K562 (cell line): ENCODE data around the gene C1orf74. TPM values are rescaled to one million over a fixed set of nuclear protein-coding genes. Genes with fewer than 3 reads are reported as not detected.

Source experiments
- ATAC-seq: fragments of 200-7000 bp; cut with Tn5 transposase; 3 replicates; pipeline ENCODE4 v1.9.1; 2020; ENCODE audit warnings: moderate library complexity
- BruUV-seq: library from RNA; stranded (reverse); fragments of 400-500 nt; replicated peaks from 2 replicates; lab custom pipeline; 2021; lab: Mats Ljungman, UMichigan
- CTCF ChIA-PET: fragments of 300-600 bp; formaldehyde crosslinking; extraction: SDS; loops from one replicate; lab custom pipeline; 2021; ENCODE audit warnings: low intra/inter-chr PET ratio; lab: Yijun Ruan, JAX
- POLR2A ChIA-PET: fragments of 300-600, 350-650 bp; sonication (Branson Sonifier 250); formaldehyde crosslinking; extraction: SDS; loops from one replicate; lab custom pipeline; 2021; ENCODE audit warnings: antibody characterized with exemption, inconsistent platforms; lab: Yijun Ruan, JAX
- DNase-seq, 4 experiments: peaks; one replicate each; pipeline versions ENCODE4 v3.0.0 to v3.0.0-alpha.2; 2011 to 2018; ENCODE audit warnings: low spot score in 3 of 4, mixed read lengths in 3 of 4; ENCODE audit errors: extremely low read depth in 1 of 4
- FAIRE-seq: peaks from 2 replicates; lab custom pipeline; 2011; peaks lifted over from hg19 to GRCh38; lab: Jason Lieb, UNC
- H2AFZ ChIP-seq: 2 replicates; pipeline ENCODE4 v1.6.0; 2011; ENCODE audit warnings: low read depth, low read length, control low read depth, inconsistent platforms
- H3K27ac ChIP-seq: fragments of 200-600 bp; 3 replicates; pipeline ENCODE4 v1.8.0; 2011; ENCODE audit warnings: low read depth, mild to moderate bottlenecking, control low read depth, inconsistent platforms, low read length, moderate library complexity, mixed read lengths; ENCODE audit errors: extremely low read depth
- H3K27me3 ChIP-seq, 2 experiments: fragments of 300-600 bp in 1 of 2; 2 replicates in 1 of 2; 3 replicates in 1 of 2; pipeline versions ENCODE4 v1.6.0 to v1.8.0; 2011; ENCODE audit warnings: inconsistent platforms in 2 of 2, low read length in 2 of 2, mild to moderate bottlenecking in 1 of 2, mixed read lengths in 1 of 2, moderate library complexity in 1 of 2; ENCODE audit not compliant: control insufficient read depth in 2 of 2, insufficient read depth in 2 of 2
- H3K36me3 ChIP-seq: fragments of 300-600 bp; 3 replicates; pipeline ENCODE4 v1.8.0; 2011; ENCODE audit warnings: mild to moderate bottlenecking, low read length, inconsistent platforms; ENCODE audit not compliant: control insufficient read depth, insufficient read depth
- H3K4me1 ChIP-seq, 2 experiments: fragments of 200-600 bp in 1 of 2; replicated peaks in 1 of 2; 2 replicates in 1 of 2; 3 replicates in 1 of 2; pipeline versions ENCODE4 v1.5.1 to v1.8.0; 2011; ENCODE audit warnings: inconsistent platforms in 2 of 2, low read length in 2 of 2, mild to moderate bottlenecking in 1 of 2, mixed read lengths in 1 of 2, moderate library complexity in 1 of 2; ENCODE audit not compliant: control insufficient read depth in 2 of 2, insufficient read depth in 2 of 2
- H3K4me2 ChIP-seq: 2 replicates; pipeline ENCODE4 v1.6.1; 2011; ENCODE audit warnings: low read length, control low read depth, inconsistent platforms, mixed read lengths; ENCODE audit not compliant: insufficient read depth
- H3K4me3 ChIP-seq: fragments of 200-600 bp; sonication (generic), shearing (Covaris generic); 2 replicates; pipeline ENCODE4 v1.5.1; 2016; ENCODE audit warnings: control low read depth, inconsistent platforms
- H3K79me2 ChIP-seq: fragments of 200-600 bp; 3 replicates; pipeline ENCODE4 v1.8.0; 2011; ENCODE audit warnings: low read length, inconsistent platforms; ENCODE audit not compliant: control insufficient read depth, insufficient read depth
- H3K9ac ChIP-seq, 2 experiments: 2 replicates each; pipeline versions ENCODE4 v1.6.0 to v1.6.1; 2011; ENCODE audit warnings: low read depth in 2 of 2, low read length in 2 of 2, control low read depth in 1 of 2, inconsistent platforms in 1 of 2, mild to moderate bottlenecking in 1 of 2, mixed read lengths in 1 of 2; ENCODE audit not compliant: insufficient read depth in 1 of 2
- H3K9me1 ChIP-seq: one replicate; pipeline ENCODE4 v1.6.0; 2011; ENCODE audit warnings: inconsistent platforms, mild to moderate bottlenecking, low read length, moderate library complexity; ENCODE audit not compliant: control insufficient read depth, insufficient read depth
- H3K9me3 ChIP-seq: replicated peaks from 2 replicates; pipeline ENCODE4 v1.5.1; 2011; ENCODE audit warnings: low read depth, low read length, inconsistent platforms; ENCODE audit not compliant: control insufficient read depth, insufficient read depth
- H4K20me1 ChIP-seq: replicated peaks from 2 replicates; pipeline ENCODE4 v1.6.1; 2011; ENCODE audit warnings: low read length, inconsistent platforms, mixed read lengths; ENCODE audit not compliant: control insufficient read depth, insufficient read depth
- BDP1 ChIP-seq: IDR thresholded peaks from 3 replicates; pipeline ENCODE4 v1.6.1; 2011; ENCODE audit not compliant: insufficient read length, insufficient read depth
- DNMT1 ChIP-seq: fragments of 450-650 bp; IDR thresholded peaks from 2 replicates; pipeline ENCODE4 v1.6.1; 2016; ENCODE audit warnings: antibody characterized with exemption, mild to moderate bottlenecking
- E2F4 ChIP-seq: sonication (generic); formaldehyde crosslinking; IDR thresholded peaks from 2 replicates; pipeline ENCODE4 v1.8.0; 2022; ENCODE audit warnings: mild to moderate bottlenecking, low read depth, missing genetic modification reagents
- ETV5 ChIP-seq: sonication (generic); formaldehyde crosslinking; IDR thresholded peaks from 2 replicates; pipeline ENCODE4 v1.4.0; 2020; ENCODE audit warnings: low read depth, mild to moderate bottlenecking, missing genetic modification reagents
- POLR2AphosphoS5 ChIP-seq: IDR thresholded peaks from 2 replicates; pipeline ENCODE4 v1.6.1; 2011; ENCODE audit warnings: mild to moderate bottlenecking, low read depth, low read length, moderate library complexity; ENCODE audit not compliant: control insufficient read depth, insufficient read depth
- POLR3G ChIP-seq: IDR thresholded peaks from 2 replicates; pipeline ENCODE4 v1.6.1; 2011; ENCODE audit not compliant: insufficient read length, insufficient replicate concordance; ENCODE audit errors: extremely low read depth
- SAFB2 ChIP-seq: fragments of 200-400 bp; formaldehyde crosslinking; IDR thresholded peaks from 2 replicates; pipeline ENCODE4 v1.6.1; 2018; ENCODE audit warnings: borderline replicate concordance, low read length, low read depth, moderate library complexity; ENCODE audit not compliant: severe bottlenecking
- YBX1 ChIP-seq: fragments of 450-650 bp; IDR thresholded peaks from 2 replicates; pipeline ENCODE4 v1.7.1; 2016; ENCODE audit warnings: mild to moderate bottlenecking
- ZC3H11A ChIP-seq: IDR thresholded peaks from 2 replicates; pipeline ENCODE4 v1.6.1; 2012; ENCODE audit warnings: low read depth, low read length, improper control_type of control experiment
- ZEB2 ChIP-seq: fragments of 450-650 bp; IDR thresholded peaks from 2 replicates; pipeline ENCODE4 v1.6.1; 2016
- in situ Hi-C: fragments of 300-500 bp; cut with MboI; formaldehyde crosslinking; loops from 4 replicates; pipeline ENCODE4 v1.15.0; 2018; ENCODE audit warnings: inconsistent platforms, mixed read lengths
- intact Hi-C: fragments of 100-400 bp; cut with micrococcal nuclease; formaldehyde crosslinking; loops from 2 replicates; pipeline ENCODE4 v1.14.2; 2022
- polyA plus RNA-seq, 8 experiments: library from polyadenylated mRNA; depleted of rRNA in 4 of 8; stranded (reverse) in 5 of 8; unstranded in 3 of 8; fragments of >200 nt; fragmentation: Nextera tagmentation in 2 of 8; fragmentation: Illumina TruSeq in 1 of 8; extraction: Ambion mirVana in 2 of 8; extraction: Trizol in 1 of 8; gene quantifications; 2 replicates each; pipeline versions ENCODE4 v1.2.1 to v1.2.3, GENCODE V29; 2011 to 2014; ENCODE audit warnings: inconsistent platforms in 1 of 8, missing spikeins in 1 of 8
- total RNA-seq, 7 experiments: library from RNA; depleted of rRNA in 6 of 7; stranded (reverse); fragments of >200 nt in 6 of 7; fragmentation: Illumina TruSeq in 2 of 7; extraction: Trizol in 2 of 7; gene quantifications; 2 replicates each; pipeline versions ENCODE4 v1.2.1 to v1.2.3, GENCODE V29; 2011 to 2021; ENCODE audit warnings: low replicate concordance in 1 of 7
- TF ChIP-seq, protein P1 (sequence below): fragments of 250-450 bp; sonication (Bioruptor Pico); IDR thresholded peaks from 2 replicates; pipeline ENCODE4 v1.4.0; 2020; ENCODE audit warnings: borderline replicate concordance
- TF ChIP-seq, protein P2 (sequence below), 3 experiments: fragments of 200-800 bp in 1 of 3; fragments of 250-450 bp in 1 of 3; fragments of 450-650 bp in 1 of 3; sonication (Bioruptor Pico) in 1 of 3; sonication (Bioruptor generic) in 1 of 3; formaldehyde crosslinking in 1 of 3; IDR thresholded peaks; 2 replicates each; pipeline versions ENCODE4 v1.6.1 to v1.8.0; 2016 to 2022; ENCODE audit warnings: mild to moderate bottlenecking in 2 of 3, missing genetic modification characterization in 2 of 3, missing compliant biosample characterization in 1 of 3, moderate library complexity in 1 of 3
- TF ChIP-seq, protein P3 (sequence below): sonication (generic); formaldehyde crosslinking; IDR thresholded peaks from 2 replicates; pipeline ENCODE4 v1.8.0; 2022; ENCODE audit warnings: mild to moderate bottlenecking, missing genetic modification reagents, borderline replicate concordance

Gene C1orf74
- total and polyA plus RNA-seq, 9 of the 15 experiments (the other 6 are each of a cell fraction or from before 2014, with no cell fraction given) = 4.0 to 7.6 (median 5.7) TPM

- peaks cover 2 to 10% of the 10 kb centered on the region in 2 experiments; a peak in 1 of 5 replicates for H3K27me3 ChIP-seq
- no peaks in the 10 kb centered on the region for H3K9me3 ChIP-seq
- in situ Hi-C loops = no loop called here
- no peak overlapping the region for H2AFZ ChIP-seq
- no peak overlapping the region for H3K27ac ChIP-seq
- ChIA-PET CTCF (interaction anchor here (0.6 kb wide), 1 partner anchor 1935 kb away, joined by 4 read pairs; no protein-coding TSS in a partner anchor), POLR2A (interaction anchor here (0.5 to 1.9 kb wide), 5 partner anchors 13 to 41 kb away, joined by 3 to 4 read pairs (median 3); partner anchors contain the start of genes C1orf74 and UTP25)
- no peaks in the 10 kb centered on the region for H4K20me1 ChIP-seq
- FAIRE-seq (peak; percentile 98), DNase-seq (peak; percentile 72 to 89 (median 81)), ATAC-seq (peak; percentile 74)
- no peaks in the 10 kb centered on the region for H3K36me3 ChIP-seq
- intact Hi-C loops = no loop called here
- no TSS peak for BruUV-seq
- peaks cover 3% of the 10 kb centered on the region for H3K9me1 ChIP-seq
- peak overlapping the region; percentile 16; the same call in 1 of the 2 replicates for H3K4me2 ChIP-seq
- H3K79me2 ChIP-seq = no peaks in the 10 kb centered on the region
- no peak overlapping the region for H3K4me3 ChIP-seq
- H3K4me1 ChIP-seq = peaks cover 21 to 23% of the 10 kb centered on the region in 2 experiments
- H3K9ac ChIP-seq = peak overlapping the region in 1 of 2 experiments; percentile 53; a peak in 1 of 4 replicates
- TF ChIP-seq, protein P1, sequence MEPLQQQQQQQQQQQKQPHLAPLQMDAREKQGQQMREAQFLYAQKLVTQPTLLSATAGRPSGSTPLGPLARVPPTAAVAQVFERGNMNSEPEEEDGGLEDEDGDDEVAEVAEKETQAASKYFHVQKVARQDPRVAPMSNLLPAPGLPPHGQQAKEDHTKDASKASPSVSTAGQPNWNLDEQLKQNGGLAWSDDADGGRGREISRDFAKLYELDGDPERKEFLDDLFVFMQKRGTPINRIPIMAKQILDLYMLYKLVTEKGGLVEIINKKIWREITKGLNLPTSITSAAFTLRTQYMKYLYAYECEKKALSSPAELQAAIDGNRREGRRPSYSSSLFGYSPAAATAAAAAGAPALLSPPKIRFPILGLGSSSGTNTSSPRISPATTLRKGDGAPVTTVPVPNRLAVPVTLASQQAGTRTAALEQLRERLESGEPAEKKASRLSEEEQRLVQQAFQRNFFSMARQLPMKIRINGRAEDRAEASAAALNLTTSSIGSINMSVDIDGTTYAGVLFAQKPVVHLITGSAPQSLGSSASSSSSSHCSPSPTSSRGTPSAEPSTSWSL (CRISPR knock-in tag) = no peak
- TF ChIP-seq DNMT1 (no peak), SAFB2 (no peak), ZEB2 (no peak; the same call in 1 of the 2 replicates), BDP1 (no peak), E2F4 (CRISPR knock-in tag) (no peak), POLR2AphosphoS5 (no peak; the same call in 1 of the 2 replicates), POLR3G (no peak), ETV5 (CRISPR knock-in tag) (no peak), ZC3H11A (no peak), YBX1 (no peak)
- TF ChIP-seq, protein P2, sequence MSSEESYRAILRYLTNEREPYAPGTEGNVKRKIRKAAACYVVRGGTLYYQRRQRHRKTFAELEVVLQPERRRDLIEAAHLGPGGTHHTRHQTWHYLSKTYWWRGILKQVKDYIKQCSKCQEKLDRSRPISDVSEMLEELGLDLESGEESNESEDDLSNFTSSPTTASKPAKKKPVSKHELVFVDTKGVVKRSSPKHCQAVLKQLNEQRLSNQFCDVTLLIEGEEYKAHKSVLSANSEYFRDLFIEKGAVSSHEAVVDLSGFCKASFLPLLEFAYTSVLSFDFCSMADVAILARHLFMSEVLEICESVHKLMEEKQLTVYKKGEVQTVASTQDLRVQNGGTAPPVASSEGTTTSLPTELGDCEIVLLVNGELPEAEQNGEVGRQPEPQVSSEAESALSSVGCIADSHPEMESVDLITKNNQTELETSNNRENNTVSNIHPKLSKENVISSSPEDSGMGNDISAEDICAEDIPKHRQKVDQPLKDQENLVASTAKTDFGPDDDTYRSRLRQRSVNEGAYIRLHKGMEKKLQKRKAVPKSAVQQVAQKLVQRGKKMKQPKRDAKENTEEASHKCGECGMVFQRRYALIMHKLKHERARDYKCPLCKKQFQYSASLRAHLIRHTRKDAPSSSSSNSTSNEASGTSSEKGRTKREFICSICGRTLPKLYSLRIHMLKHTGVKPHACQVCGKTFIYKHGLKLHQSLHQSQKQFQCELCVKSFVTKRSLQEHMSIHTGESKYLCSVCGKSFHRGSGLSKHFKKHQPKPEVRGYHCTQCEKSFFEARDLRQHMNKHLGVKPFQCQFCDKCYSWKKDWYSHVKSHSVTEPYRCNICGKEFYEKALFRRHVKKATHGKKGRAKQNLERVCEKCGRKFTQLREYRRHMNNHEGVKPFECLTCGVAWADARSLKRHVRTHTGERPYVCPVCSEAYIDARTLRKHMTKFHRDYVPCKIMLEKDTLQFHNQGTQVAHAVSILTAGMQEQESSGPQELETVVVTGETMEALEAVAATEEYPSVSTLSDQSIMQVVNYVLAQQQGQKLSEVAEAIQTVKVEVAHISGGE (CRISPR knock-in tag; IDR thresholded peaks at IDR 0.05) = no peak
- TF ChIP-seq, protein P3, sequence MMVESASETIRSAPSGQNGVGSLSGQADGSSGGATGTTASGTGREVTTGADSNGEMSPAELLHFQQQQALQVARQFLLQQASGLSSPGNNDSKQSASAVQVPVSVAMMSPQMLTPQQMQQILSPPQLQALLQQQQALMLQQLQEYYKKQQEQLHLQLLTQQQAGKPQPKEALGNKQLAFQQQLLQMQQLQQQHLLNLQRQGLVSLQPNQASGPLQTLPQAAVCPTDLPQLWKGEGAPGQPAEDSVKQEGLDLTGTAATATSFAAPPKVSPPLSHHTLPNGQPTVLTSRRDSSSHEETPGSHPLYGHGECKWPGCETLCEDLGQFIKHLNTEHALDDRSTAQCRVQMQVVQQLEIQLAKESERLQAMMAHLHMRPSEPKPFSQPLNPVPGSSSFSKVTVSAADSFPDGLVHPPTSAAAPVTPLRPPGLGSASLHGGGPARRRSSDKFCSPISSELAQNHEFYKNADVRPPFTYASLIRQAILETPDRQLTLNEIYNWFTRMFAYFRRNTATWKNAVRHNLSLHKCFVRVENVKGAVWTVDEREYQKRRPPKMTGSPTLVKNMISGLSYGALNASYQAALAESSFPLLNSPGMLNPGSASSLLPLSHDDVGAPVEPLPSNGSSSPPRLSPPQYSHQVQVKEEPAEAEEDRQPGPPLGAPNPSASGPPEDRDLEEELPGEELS (CRISPR knock-in tag) = no peak
Measured at GRCh38 chr1:209808059-209808581, 23.8 kb upstream of the C1orf74 start.
